ENCODE measurements around the gene MOB3B.
A peak's percentile ranks its signal among the peaks of the same experiment; 100 is the strongest.

Gene MOB3B

DNA sequence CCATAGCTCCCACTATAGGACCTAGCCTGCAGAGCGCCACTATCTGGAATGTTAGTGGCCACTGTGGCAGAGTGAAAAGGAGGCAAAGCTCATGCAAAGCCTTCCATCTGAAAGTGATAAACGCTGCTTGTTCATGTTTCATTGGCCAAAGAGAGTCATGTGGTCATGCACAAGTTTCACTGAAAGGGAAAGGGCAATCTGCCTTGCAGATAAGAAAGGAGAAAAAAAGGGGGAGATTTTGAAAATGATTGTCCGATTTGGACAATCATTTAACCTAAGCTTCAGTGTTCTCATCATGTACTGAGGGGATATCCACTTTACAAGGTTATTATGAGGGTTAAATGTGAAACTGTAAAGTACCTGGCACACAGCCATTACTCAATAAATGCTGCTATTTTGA, 9.0 kb upstream of the MOB3B start:
- in situ Hi-C loops (cut with MboI; ENCODE audit: low sequenced_read_pairs, unreplicated experiment): no loop called here

GRCh38 chr9:27537756-27538155, 8.1 kb upstream of the MOB3B start:
- in situ Hi-C loops (cut with MboI; ENCODE audit: low sequenced_read_pairs, unreplicated experiment): no loop called here
- no peak for DNase-seq (ENCODE audit: low spot score)
- TF ChIP-seq, protein P1, sequence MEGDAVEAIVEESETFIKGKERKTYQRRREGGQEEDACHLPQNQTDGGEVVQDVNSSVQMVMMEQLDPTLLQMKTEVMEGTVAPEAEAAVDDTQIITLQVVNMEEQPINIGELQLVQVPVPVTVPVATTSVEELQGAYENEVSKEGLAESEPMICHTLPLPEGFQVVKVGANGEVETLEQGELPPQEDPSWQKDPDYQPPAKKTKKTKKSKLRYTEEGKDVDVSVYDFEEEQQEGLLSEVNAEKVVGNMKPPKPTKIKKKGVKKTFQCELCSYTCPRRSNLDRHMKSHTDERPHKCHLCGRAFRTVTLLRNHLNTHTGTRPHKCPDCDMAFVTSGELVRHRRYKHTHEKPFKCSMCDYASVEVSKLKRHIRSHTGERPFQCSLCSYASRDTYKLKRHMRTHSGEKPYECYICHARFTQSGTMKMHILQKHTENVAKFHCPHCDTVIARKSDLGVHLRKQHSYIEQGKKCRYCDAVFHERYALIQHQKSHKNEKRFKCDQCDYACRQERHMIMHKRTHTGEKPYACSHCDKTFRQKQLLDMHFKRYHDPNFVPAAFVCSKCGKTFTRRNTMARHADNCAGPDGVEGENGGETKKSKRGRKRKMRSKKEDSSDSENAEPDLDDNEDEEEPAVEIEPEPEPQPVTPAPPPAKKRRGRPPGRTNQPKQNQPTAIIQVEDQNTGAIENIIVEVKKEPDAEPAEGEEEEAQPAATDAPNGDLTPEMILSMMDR (IDR thresholded peaks at IDR 0.05; ENCODE audit: borderline replicate concordance, control extremely low read depth, extremely low read depth, insufficient read depth, missing control alignments): no peak

More for the DNA sequence above, 9.0 kb upstream of the MOB3B start:
- no peak for DNase-seq (ENCODE audit: low spot score)
- TF ChIP-seq, protein P1 (IDR thresholded peaks at IDR 0.05; ENCODE audit: borderline replicate concordance, control extremely low read depth, extremely low read depth, insufficient read depth, missing control alignments): no peak

DNA sequence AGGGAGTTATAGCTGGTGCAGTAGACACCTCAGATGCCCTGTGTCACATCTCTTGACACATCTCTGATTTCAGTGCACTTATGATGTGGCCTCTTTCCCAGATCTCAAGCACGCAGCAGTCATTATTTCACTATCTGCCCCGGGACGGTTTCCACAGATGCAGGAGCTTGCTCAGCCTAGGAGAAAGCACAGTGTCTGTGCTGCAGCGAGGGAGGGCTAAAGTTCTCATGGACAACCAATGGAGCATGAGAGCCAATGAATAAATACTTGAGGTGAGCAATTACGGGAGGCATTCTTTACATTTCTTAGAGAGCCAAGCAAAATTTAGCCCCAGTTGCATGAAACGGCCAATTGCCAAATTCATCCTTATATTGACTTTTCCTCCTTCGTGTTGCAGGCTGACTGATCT, 7.4 kb upstream of the MOB3B start:
- in situ Hi-C loops (cut with MboI; ENCODE audit: low sequenced_read_pairs, unreplicated experiment): no loop called here
- TF ChIP-seq, protein P1 (IDR thresholded peaks at IDR 0.05; ENCODE audit: borderline replicate concordance, control extremely low read depth, extremely low read depth, insufficient read depth, missing control alignments): no peak
- no peak for DNase-seq (ENCODE audit: low spot score)

GRCh38 chr9:27536168-27536567, 6.6 kb upstream of the MOB3B start:
- no peak for DNase-seq (ENCODE audit: low spot score)
- TF ChIP-seq, protein P1 (IDR thresholded peaks at IDR 0.05; ENCODE audit: borderline replicate concordance, control extremely low read depth, extremely low read depth, insufficient read depth, missing control alignments): no peak
- in situ Hi-C loops (cut with MboI; ENCODE audit: low sequenced_read_pairs, unreplicated experiment): no loop called here

DNA sequence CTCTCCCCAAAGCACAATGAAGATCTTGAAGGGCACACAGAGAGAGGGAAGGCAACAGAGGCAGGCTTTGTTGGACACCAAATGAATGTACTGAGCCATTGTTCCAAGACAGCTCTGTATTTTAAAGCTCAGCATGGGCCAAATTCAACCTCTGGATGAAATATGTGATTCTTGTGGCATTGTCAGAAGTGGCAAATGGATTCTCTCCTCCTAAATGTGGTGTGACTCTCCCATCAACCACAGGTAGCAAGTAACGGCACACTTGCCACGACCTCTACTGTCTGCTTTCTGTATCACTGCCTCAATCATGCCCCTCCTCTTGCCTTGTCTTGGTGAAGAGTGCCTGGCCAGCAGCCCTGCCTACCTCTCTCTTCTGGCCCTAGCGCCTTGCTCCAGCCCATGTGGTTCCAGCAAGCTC, 6.1 kb upstream of the MOB3B start:
- TF ChIP-seq, protein P1 (IDR thresholded peaks at IDR 0.05; ENCODE audit: borderline replicate concordance, control extremely low read depth, extremely low read depth, insufficient read depth, missing control alignments): no peak
- DNase-seq (ENCODE audit: low spot score): peak; percentile 26
- in situ Hi-C loops (cut with MboI; ENCODE audit: low sequenced_read_pairs, unreplicated experiment): no loop called here

- DNase-seq (ENCODE audit: low spot score): no peak
- in situ Hi-C loops (cut with MboI; ENCODE audit: low sequenced_read_pairs, unreplicated experiment): no loop called here
- TF ChIP-seq, protein P1 (IDR thresholded peaks at IDR 0.05; ENCODE audit: borderline replicate concordance, control extremely low read depth, extremely low read depth, insufficient read depth, missing control alignments): no peak
These were observed 5.1 kb upstream of the MOB3B start for GRCh38 chr9:27534658-27535209.
